ENCODE measurements around the gene RPS8.
"Not testable (repeated sequence)": the region's sequence is repeated elsewhere in the genome, so short reads cannot be mapped to it uniquely, and the experiment has no call there.

The RPS8 gene

GRCh38 chr1:44790968-44791801 is 15.8 kb downstream of the RPS8 start:
- no peak for DNase-seq (ENCODE audit: low read depth)
- no peak for TF ChIP-seq CTCF (IDR thresholded peaks at IDR 0.05; ENCODE audit: low read depth, low read length)
- no peak for TF ChIP-seq MYC (IDR thresholded peaks at IDR 0.05; ENCODE audit: low read depth, low read length)
- no peak for TF ChIP-seq POLR2A (IDR thresholded peaks at IDR 0.05; ENCODE audit: extremely low read depth, insufficient read length)
- no peak for TF ChIP-seq MAX (IDR thresholded peaks at IDR 0.05; ENCODE audit: low read depth, low read length)
- no peak overlapping the region for H3K4me3 ChIP-seq (ENCODE audit: low read depth, low read length)

- TF ChIP-seq POLR2A (IDR thresholded peaks at IDR 0.05; ENCODE audit: extremely low read depth, insufficient read length) (no peak), MAX (IDR thresholded peaks at IDR 0.05; ENCODE audit: low read depth, low read length) (no peak)
- H3K4me3 ChIP-seq (ENCODE audit: low read depth, low read length), result no peak overlapping the region
- no peak for DNase-seq (ENCODE audit: low read depth)
These were observed 17.6 kb downstream of the RPS8 start for GRCh38 chr1:44792736-44793502.

- not testable (repeated sequence) for H3K4me3 ChIP-seq (ENCODE audit: low read depth, low read length); DNase-seq (ENCODE audit: low read depth)
These were observed 22.5 kb downstream of the RPS8 start for GRCh38 chr1:44797886-44798285.

DNA sequence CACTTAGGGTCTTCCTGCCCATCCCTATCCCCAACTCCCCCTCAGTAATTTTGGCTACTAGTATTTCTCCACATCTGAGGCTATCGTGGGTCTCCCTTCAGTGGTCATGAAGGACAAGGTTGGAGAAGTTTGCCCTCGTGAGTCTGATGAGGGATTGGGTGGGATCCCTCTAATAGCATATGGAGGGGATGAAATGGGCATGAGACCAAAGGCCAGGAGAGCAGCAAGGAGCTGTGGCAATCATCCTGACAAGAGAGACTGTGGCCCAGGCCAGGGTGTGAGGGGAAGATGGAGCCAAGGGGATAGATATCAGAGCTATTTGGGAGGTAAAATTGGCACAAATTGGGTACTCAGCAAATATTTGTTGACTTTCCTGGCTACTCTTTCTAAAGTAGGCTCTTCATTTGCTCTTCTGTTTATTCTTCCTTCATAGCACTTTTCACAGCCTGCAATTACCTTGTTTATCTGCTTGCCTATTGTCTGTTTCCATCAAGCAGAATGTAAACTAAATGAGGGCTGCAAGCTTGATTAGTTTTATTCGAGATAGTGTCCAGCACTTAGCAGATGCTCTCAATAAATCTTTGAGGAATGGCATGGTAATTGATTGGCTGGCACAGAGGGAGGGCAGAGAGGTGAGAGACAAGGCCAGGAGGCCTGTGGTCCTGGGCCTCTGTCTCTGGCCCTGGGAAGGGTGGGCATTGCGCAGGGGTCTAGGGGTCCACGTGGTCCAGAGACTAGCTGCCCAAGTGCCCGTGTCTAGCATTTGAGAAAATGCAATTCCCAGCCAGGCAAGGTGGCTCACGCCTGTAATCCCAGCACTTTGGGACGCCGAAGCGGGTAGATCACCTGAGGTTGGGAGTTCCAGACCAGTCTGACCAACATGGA is 23.4 kb downstream of the RPS8 start:
- H3K4me3 ChIP-seq (ENCODE audit: low read depth, low read length), result no peak overlapping the region
- no peak for DNase-seq (ENCODE audit: low read depth)
- no peak for TF ChIP-seq MAX (IDR thresholded peaks at IDR 0.05; ENCODE audit: low read depth, low read length)
- TF ChIP-seq MYC (IDR thresholded peaks at IDR 0.05; ENCODE audit: low read depth, low read length), result no peak
- no peak for TF ChIP-seq CTCF (IDR thresholded peaks at IDR 0.05; ENCODE audit: low read depth, low read length)
- TF ChIP-seq POLR2A (IDR thresholded peaks at IDR 0.05; ENCODE audit: extremely low read depth, insufficient read length), result no peak

GRCh38 chr1:44799770-44800584 is 24.6 kb downstream of the RPS8 start, which contains the start of gene PLK3:
Gene PLK3 (plus strand): TSS chr1:44800377. CDS start chr1:44800464, 87 bp downstream.
- peak within 1 kb of the TSS; percentile 56 for H3K4me3 ChIP-seq (ENCODE audit: low read depth, low read length)
- DNase-seq (ENCODE audit: low read depth), result peak; percentile 97
- TF ChIP-seq MYC (IDR thresholded peaks at IDR 0.05; ENCODE audit: low read depth, low read length) (peak; percentile 98), POLR2A (IDR thresholded peaks at IDR 0.05; ENCODE audit: extremely low read depth, insufficient read length) (peak; percentile 55), CTCF (IDR thresholded peaks at IDR 0.05; ENCODE audit: low read depth, low read length) (peak; percentile 70), MAX (IDR thresholded peaks at IDR 0.05; ENCODE audit: low read depth, low read length) (peak; percentile 92)
